ENCODE data around the gene MACC1. TPM values are rescaled to one million over a fixed set of nuclear protein-coding genes. Genes with fewer than 3 reads are reported as not detected.
A peak's percentile ranks its signal among the peaks of the same experiment; 100 is the strongest.

Gene MACC1, protein sequence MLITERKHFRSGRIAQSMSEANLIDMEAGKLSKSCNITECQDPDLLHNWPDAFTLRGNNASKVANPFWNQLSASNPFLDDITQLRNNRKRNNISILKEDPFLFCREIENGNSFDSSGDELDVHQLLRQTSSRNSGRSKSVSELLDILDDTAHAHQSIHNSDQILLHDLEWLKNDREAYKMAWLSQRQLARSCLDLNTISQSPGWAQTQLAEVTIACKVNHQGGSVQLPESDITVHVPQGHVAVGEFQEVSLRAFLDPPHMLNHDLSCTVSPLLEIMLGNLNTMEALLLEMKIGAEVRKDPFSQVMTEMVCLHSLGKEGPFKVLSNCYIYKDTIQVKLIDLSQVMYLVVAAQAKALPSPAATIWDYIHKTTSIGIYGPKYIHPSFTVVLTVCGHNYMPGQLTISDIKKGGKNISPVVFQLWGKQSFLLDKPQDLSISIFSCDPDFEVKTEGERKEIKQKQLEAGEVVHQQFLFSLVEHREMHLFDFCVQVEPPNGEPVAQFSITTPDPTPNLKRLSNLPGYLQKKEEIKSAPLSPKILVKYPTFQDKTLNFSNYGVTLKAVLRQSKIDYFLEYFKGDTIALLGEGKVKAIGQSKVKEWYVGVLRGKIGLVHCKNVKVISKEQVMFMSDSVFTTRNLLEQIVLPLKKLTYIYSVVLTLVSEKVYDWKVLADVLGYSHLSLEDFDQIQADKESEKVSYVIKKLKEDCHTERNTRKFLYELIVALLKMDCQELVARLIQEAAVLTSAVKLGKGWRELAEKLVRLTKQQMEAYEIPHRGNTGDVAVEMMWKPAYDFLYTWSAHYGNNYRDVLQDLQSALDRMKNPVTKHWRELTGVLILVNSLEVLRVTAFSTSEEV
- polyA plus RNA-seq, result 1 to 10 TPM in 1 of 3 donors, under 1 TPM in 1, not detected in 1; 0.03 to 1.6 TPM

- no peaks in the 10 kb centered on the region for H3K27me3 Mint-ChIP-seq (ENCODE audit: low read depth in 3 of 3)
Measured at GRCh38 chr7:20217193-20217948, at the start of gene MACC1. MACC1 (minus strand) TSS chr7:20217384; CDS start chr7:20161862, 55,522 bp downstream.

GRCh38 chr7:20264623-20265022 lies 47.4 kb upstream of the MACC1 start:
- no peak overlapping the region for H3K27ac Mint-ChIP-seq
- H3K4me1 Mint-ChIP-seq, result no peaks in the 10 kb centered on the region
- no peaks in the 10 kb centered on the region for H3K36me3 Mint-ChIP-seq
- no peak for DNase-seq
- H3K4me3 Mint-ChIP-seq, result no peak overlapping the region
- H3K27me3 Mint-ChIP-seq (ENCODE audit: low read depth in 3 of 3), result peaks cover 0 to 2% (median 0%) of the 10 kb centered on the region in 3 donors
- H3K9me3 Mint-ChIP-seq, result peaks cover 0 to 6% (median 0%) of the 10 kb centered on the region in 6 donors

More at GRCh38 chr7:20217193-20217948, at the start of gene MACC1:
- peak; percentile 15 to 21 (median 18) for DNase-seq
- Mint-ChIP-seq H3K4me3 (peak within 1 kb of the TSS; percentile 21 to 71 (median 64)), H3K9me3 (peaks cover 0 to 2% (median 0%) of the 10 kb centered on the region in 6 donors), H3K27ac (peak within 1 kb of the TSS in 2 of 6 donors; percentile 21 to 39), H3K4me1 (peaks cover 24 to 45% of the 10 kb centered on the region in 2 donors), H3K36me3 (no peaks in the 10 kb centered on the region)

GRCh38 chr7:20260223-20260622 lies 43.0 kb upstream of the MACC1 start:
- peaks cover 0 to 2% (median 0%) of the 10 kb centered on the region in 6 donors for H3K9me3 Mint-ChIP-seq
- no peaks in the 10 kb centered on the region for H3K4me1 Mint-ChIP-seq
- DNase-seq, result no peak
- H3K4me3 Mint-ChIP-seq, result no peak overlapping the region
- H3K36me3 Mint-ChIP-seq, result no peaks in the 10 kb centered on the region
- H3K27me3 Mint-ChIP-seq (ENCODE audit: low read depth in 3 of 3), result peaks cover 0 to 2% (median 0%) of the 10 kb centered on the region in 3 donors
- H3K27ac Mint-ChIP-seq, result no peak overlapping the region

- H3K27me3 Mint-ChIP-seq (ENCODE audit: low read depth in 3 of 3), result no peaks in the 10 kb centered on the region
- no peak for DNase-seq
- no peaks in the 10 kb centered on the region for H3K4me1 Mint-ChIP-seq
- no peaks in the 10 kb centered on the region for H3K36me3 Mint-ChIP-seq
- H3K4me3 Mint-ChIP-seq, result no peak overlapping the region
- no peak overlapping the region for H3K27ac Mint-ChIP-seq
- peaks cover 0 to 2% (median 0%) of the 10 kb centered on the region in 6 donors for H3K9me3 Mint-ChIP-seq
Measured at GRCh38 chr7:20257212-20257611, 40.0 kb upstream of the MACC1 start.

GRCh38 chr7:20249920-20250319 lies 32.7 kb upstream of the MACC1 start:
- Mint-ChIP-seq H3K27ac (no peak overlapping the region), H3K27me3 (ENCODE audit: low read depth in 3 of 3) (peaks cover 0 to 2% (median 0%) of the 10 kb centered on the region in 3 donors), H3K36me3 (peaks cover 0 to 3% (median 0%) of the 10 kb centered on the region in 3 donors), H3K4me3 (no peak overlapping the region), H3K9me3 (peaks cover 0 to 9% (median 1%) of the 10 kb centered on the region in 6 donors), H3K4me1 (no peaks in the 10 kb centered on the region)
- no peak for DNase-seq

- no peak for DNase-seq
- Mint-ChIP-seq H3K27ac (no peak overlapping the region), H3K4me3 (no peak overlapping the region), H3K36me3 (peaks cover 0 to 3% (median 0%) of the 10 kb centered on the region in 3 donors), H3K9me3 (peaks cover 0 to 9% (median 1%) of the 10 kb centered on the region in 6 donors), H3K27me3 (ENCODE audit: low read depth in 3 of 3) (peaks cover 0 to 2% (median 0%) of the 10 kb centered on the region in 3 donors), H3K4me1 (no peaks in the 10 kb centered on the region)
Measured at GRCh38 chr7:20249376-20249775, 32.2 kb upstream of the MACC1 start.

DNA sequence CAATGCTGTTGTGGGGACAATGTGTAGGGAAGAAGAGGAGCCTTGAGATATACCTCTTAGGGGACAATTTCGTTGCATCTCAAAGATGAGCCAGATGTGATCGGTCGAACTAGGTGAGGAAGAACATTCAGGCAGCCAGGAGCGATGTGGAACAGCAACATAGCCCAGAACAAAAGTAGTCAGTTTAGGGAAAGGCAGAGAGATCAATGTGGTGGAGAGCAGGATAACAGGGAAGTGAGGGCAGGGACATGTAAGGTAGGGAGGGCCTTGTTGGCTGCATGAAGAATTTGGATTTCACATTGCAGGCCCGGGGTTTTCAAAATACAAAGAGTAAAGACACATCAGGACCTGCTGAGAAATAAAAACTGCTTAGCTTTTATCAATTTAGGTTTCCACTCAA lies 29.1 kb upstream of the MACC1 start:
- Mint-ChIP-seq H3K4me1 (no peaks in the 10 kb centered on the region), H3K27me3 (ENCODE audit: low read depth in 3 of 3) (peaks cover 0 to 2% (median 0%) of the 10 kb centered on the region in 3 donors), H3K27ac (no peak overlapping the region), H3K4me3 (no peak overlapping the region), H3K9me3 (peaks cover 0 to 6% (median 1%) of the 10 kb centered on the region in 6 donors), H3K36me3 (peaks cover 0 to 3% (median 0%) of the 10 kb centered on the region in 3 donors)
- no peak for DNase-seq

DNA sequence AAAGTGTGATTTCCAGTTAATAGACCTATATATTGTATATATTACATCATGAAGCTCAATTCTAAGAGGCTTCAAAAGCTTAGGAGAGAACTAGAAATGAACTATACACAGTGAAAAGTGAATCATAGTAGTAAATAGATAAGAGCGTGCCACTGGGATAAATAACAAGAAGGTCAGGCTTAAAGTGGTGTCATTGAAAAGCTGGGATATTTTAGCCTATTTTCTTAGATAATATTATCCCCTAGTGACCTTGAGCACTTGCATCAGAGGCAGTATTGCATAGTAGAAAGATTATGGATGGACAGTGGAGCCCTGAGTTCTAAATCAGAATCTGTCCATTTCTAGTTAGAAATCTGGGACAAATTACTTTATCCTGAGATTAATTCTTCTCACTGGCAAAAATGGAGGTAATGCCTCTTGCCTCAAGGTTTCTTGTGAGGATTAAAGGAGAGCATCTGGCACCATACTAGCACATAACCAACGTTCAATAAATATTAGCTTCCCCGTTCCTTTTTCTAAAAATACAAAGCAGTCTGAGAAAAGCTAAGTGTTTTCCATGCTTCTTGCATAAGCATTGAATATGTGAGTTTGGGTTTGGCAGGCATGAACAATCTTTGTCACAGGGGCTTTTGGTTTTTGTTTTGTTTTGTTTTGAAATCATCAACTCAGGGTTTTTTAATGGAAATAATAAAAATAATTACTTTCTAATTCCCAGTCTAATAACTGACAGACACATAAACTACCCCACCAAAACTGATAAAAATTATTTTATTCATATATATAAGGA lies 27.3 kb upstream of the MACC1 start:
- H3K9me3 Mint-ChIP-seq, result peaks cover 0 to 6% (median 1%) of the 10 kb centered on the region in 6 donors
- peaks cover 0 to 3% (median 0%) of the 10 kb centered on the region in 3 donors for H3K36me3 Mint-ChIP-seq
- no peak overlapping the region for H3K27ac Mint-ChIP-seq
- H3K27me3 Mint-ChIP-seq (ENCODE audit: low read depth in 3 of 3), result no peaks in the 10 kb centered on the region
- no peaks in the 10 kb centered on the region for H3K4me1 Mint-ChIP-seq
- no peak for DNase-seq
- H3K4me3 Mint-ChIP-seq, result no peak overlapping the region

GRCh38 chr7:20241911-20242261 lies 24.7 kb upstream of the MACC1 start:
- Mint-ChIP-seq H3K36me3 (peaks cover 0 to 3% (median 0%) of the 10 kb centered on the region in 3 donors), H3K9me3 (peaks cover 0 to 4% (median 1%) of the 10 kb centered on the region in 6 donors), H3K4me3 (no peak overlapping the region), H3K27ac (no peak overlapping the region), H3K4me1 (no peaks in the 10 kb centered on the region), H3K27me3 (ENCODE audit: low read depth in 3 of 3) (no peaks in the 10 kb centered on the region)
- no peak for DNase-seq

DNA sequence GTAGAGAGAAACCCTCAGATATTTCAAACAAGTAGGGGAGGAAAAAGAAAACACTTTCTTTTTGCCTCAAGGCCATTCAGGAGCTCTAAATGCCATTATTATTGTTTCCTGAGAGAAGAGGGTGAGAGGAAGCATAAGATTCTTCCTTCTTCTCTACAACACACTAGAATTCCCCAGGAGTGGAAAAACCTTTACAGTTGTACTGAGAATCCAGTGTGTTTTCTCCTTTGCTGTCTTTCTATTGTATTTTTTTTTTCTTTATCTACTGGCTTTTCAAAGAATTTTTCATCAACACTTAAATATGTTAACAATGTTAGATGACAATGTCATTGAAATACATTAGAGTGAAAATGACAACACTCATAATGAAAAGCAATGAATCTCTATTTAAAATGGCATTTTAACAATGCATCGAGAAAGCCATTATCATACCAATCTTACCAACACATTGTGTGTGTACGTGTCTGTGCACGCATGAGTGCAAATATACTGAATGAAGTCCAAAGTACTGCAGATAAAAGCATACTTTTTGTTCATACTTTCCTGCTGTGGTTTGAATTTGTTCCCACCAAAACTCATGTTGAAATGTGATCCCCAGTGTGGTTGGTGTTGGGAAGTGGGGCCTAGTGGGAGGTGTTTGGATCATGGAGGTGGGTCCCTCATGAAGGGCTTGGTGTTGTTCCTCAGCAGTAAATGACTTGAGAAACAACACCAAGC lies 24.2 kb upstream of the MACC1 start:
- Mint-ChIP-seq H3K27me3 (ENCODE audit: low read depth in 3 of 3) (no peaks in the 10 kb centered on the region), H3K36me3 (peaks cover 0 to 3% (median 0%) of the 10 kb centered on the region in 3 donors), H3K9me3 (peaks cover 0 to 4% (median 1%) of the 10 kb centered on the region in 6 donors), H3K4me1 (no peaks in the 10 kb centered on the region), H3K27ac (no peak overlapping the region), H3K4me3 (no peak overlapping the region)
- DNase-seq, result no peak

DNA sequence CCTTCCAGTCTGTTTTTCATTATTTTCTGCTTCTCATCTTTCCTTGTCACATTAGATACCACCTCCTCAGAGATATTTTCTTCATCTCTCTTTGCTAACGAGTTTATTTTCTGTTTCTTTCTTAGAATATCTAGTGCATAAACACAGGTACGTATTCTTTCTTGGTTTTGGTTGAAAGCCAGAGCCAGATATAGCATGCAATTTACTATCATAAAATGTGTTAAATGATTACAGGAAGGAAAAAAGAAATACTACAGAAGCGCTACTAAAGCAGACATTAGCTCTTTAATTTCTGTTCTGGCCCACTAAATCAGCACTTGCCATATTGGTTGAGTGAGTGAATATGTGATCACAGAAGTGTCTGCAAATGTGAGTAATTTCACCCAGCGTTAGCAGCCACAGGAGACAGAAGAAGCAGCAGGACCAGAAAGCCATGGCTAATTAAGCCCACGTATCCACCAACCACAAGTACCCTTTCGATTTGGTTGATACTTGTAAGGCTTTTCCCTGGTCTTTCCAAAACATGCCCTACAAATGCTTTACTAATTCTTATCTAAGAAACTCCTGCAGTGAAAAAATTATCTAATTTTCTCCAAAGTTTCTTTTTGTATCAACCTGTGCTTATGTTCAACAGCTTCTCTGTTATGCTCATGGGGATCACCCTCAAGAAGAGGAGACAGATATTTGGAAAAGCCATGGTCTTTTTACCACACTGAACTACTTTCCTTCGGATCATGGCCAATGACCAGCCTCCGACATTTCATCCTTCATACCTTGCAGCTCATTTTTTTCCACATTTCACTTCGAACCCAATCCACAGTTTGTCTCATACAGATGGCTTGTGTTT lies 23.1 kb upstream of the MACC1 start:
- H3K4me1 Mint-ChIP-seq, result no peaks in the 10 kb centered on the region
- no peaks in the 10 kb centered on the region for H3K27me3 Mint-ChIP-seq (ENCODE audit: low read depth in 3 of 3)
- H3K4me3 Mint-ChIP-seq, result no peak overlapping the region
- peaks cover 0 to 6% (median under 1%) of the 10 kb centered on the region in 6 donors for H3K9me3 Mint-ChIP-seq
- no peak overlapping the region for H3K27ac Mint-ChIP-seq
- DNase-seq, result no peak
- H3K36me3 Mint-ChIP-seq, result no peaks in the 10 kb centered on the region

All from immature natural killer cell (primary cell).